Activated T-cell treated with anti-CD3 and anti-CD28 coated beads, Interleukin-2, amount 50 U/mL, for 72 hours (primary cell): Measurements from ENCODE around the gene GIGYF1. TPM values are rescaled to one million over a fixed set of nuclear protein-coding genes. Genes with fewer than 3 reads are reported as not detected.
A peak's percentile ranks its signal among the peaks of the same experiment; 100 is the strongest.

Experiments
- ATAC-seq, 2 donors: fragments of 150-1000 bp; cut with Tn5 transposase; replicated peaks in 1 of 2; 2 replicates each; pipeline ENCODE4 v1.10.0; 2021; ENCODE audit warnings: moderate library complexity in 2 of 2, mild to moderate bottlenecking in 1 of 2
- DNase-seq, 2 donors: peaks; one replicate each; pipeline ENCODE4 v3.0.0; 2021 to 2022; ENCODE audit warnings: mixed read lengths in 1 of 2
- H3K27ac Mint-ChIP-seq: one replicate; pipeline ENCODE4 v1.8.0; 2022; ENCODE audit warnings: mild to moderate bottlenecking, moderate library complexity, mixed read lengths
- H3K27me3 Mint-ChIP-seq: one replicate; pipeline ENCODE4 v1.8.0; 2022; ENCODE audit warnings: low read depth, mixed read lengths
- H3K36me3 Mint-ChIP-seq, 2 donors: one replicate each; pipeline ENCODE4 v1.8.0; 2022; ENCODE audit warnings: mixed read lengths in 2 of 2, mild to moderate bottlenecking in 1 of 2; ENCODE audit not compliant: insufficient read depth in 2 of 2
- H3K4me1 Mint-ChIP-seq: one replicate; pipeline ENCODE4 v1.8.0; 2022; ENCODE audit warnings: low read depth, mixed read lengths
- H3K4me3 Mint-ChIP-seq, 2 donors: one replicate each; pipeline ENCODE4 v1.8.0; 2022; ENCODE audit warnings: mild to moderate bottlenecking in 2 of 2, mixed read lengths in 2 of 2, moderate library complexity in 2 of 2
- H3K9me3 Mint-ChIP-seq, 2 donors: one replicate each; pipeline ENCODE4 v1.8.0; 2022; ENCODE audit warnings: mixed read lengths in 2 of 2
- total RNA-seq, 2 donors: library from RNA; stranded (reverse); gene quantifications; one replicate each; pipeline ENCODE4 v1.2.3, GENCODE V29; 2022

The GIGYF1 gene
- total RNA-seq, 2 donors from 2014 or later, result 51.5 to 53.2 TPM

GRCh38 chr7:100639995-100640516 is 54.0 kb downstream of the GIGYF1 start:
- ATAC-seq (no peak), DNase-seq (no peak)
- Mint-ChIP-seq H3K27me3 (no peaks in the 10 kb centered on the region), H3K36me3 (no peaks in the 10 kb centered on the region), H3K9me3 (no peaks in the 10 kb centered on the region), H3K27ac (no peak overlapping the region), H3K4me1 (no peaks in the 10 kb centered on the region), H3K4me3 (no peak overlapping the region)

- H3K36me3 Mint-ChIP-seq, result no peaks in the 10 kb centered on the region
- peak overlapping the region; percentile 89 for H3K27ac Mint-ChIP-seq
- H3K27me3 Mint-ChIP-seq, result no peaks in the 10 kb centered on the region
- peak; percentile 78 to 79 for DNase-seq
- ATAC-seq, result peak; percentile 85 to 88
- H3K4me1 Mint-ChIP-seq, result peaks cover 16% of the 10 kb centered on the region
- H3K4me3 Mint-ChIP-seq, result peak overlapping the region; percentile 79 to 89
- no peaks in the 10 kb centered on the region for H3K9me3 Mint-ChIP-seq
These were observed 60.9 kb downstream of the GIGYF1 start for GRCh38 chr7:100632951-100633717.

- peaks cover 21% of the 10 kb centered on the region for H3K4me1 Mint-ChIP-seq
- peak overlapping the region; percentile 5 for H3K27ac Mint-ChIP-seq
- no peaks in the 10 kb centered on the region for H3K9me3 Mint-ChIP-seq
- no peaks in the 10 kb centered on the region for H3K27me3 Mint-ChIP-seq
- no peak for DNase-seq
- no peak for ATAC-seq
- H3K36me3 Mint-ChIP-seq, result no peaks in the 10 kb centered on the region
- no peak overlapping the region for H3K4me3 Mint-ChIP-seq
These were observed 64.0 kb downstream of the GIGYF1 start for GRCh38 chr7:100630066-100630465.

Other genes starting within 250 kb of the GIGYF1 start
- 1 to 10 TPM; 5.4 to 5.6 TPM for gene SPACDR, start 230.0 kb downstream of the GIGYF1 start, total RNA-seq
- 100 to 1,000 TPM in 1 of 2 donors, 10 to 100 TPM in 1; 94.9 to 113 TPM for gene TSC22D4, start 215.0 kb downstream of the GIGYF1 start, total RNA-seq
- gene NYAP1, start 210.3 kb downstream of the GIGYF1 start, total RNA-seq, result under 1 TPM; 0.67 to 0.72 TPM
- gene AGFG2, start 155.0 kb downstream of the GIGYF1 start, total RNA-seq, result 10 to 100 TPM; 35.5 to 53.7 TPM
- 10 to 100 TPM; 21.4 to 23.4 TPM for gene SAP25, start 120.3 kb downstream of the GIGYF1 start, total RNA-seq
- gene LRCH4, start 108.1 kb downstream of the GIGYF1 start, total RNA-seq, result 100 to 1,000 TPM; 144 to 154 TPM
- gene FBXO24, start 107.9 kb downstream of the GIGYF1 start, total RNA-seq, result 1 to 10 TPM; 2.1 to 3.6 TPM
- gene PCOLCE, start 91.9 kb downstream of the GIGYF1 start, total RNA-seq, result 10 to 100 TPM; 12.9 to 13.7 TPM
- 10 to 100 TPM; 12.6 to 13.4 TPM for gene MOSPD3, start 81.7 kb downstream of the GIGYF1 start, total RNA-seq
- gene TFR2, start 52.7 kb downstream of the GIGYF1 start, total RNA-seq, result 1 to 10 TPM; 4.7 to 5.8 TPM
- gene ACTL6B, start 37.8 kb downstream of the GIGYF1 start, total RNA-seq, result not detected
- gene GNB2, start 20.5 kb downstream of the GIGYF1 start, total RNA-seq, result 100 to 1,000 TPM; 196 to 198 TPM
- gene POP7, start 11.9 kb upstream of the GIGYF1 start, total RNA-seq, result 10 to 100 TPM; 33.3 to 40.9 TPM
- under 1 TPM in 1 of 2 donors, not detected in 1; 0.19 TPM for gene EPO, start 26.2 kb upstream of the GIGYF1 start, total RNA-seq
- gene ZAN, start 39.3 kb upstream of the GIGYF1 start, total RNA-seq, result not detected
- 1 to 10 TPM; 2.4 to 3.4 TPM for gene EPHB4, start 133.3 kb upstream of the GIGYF1 start, total RNA-seq
- 10 to 100 TPM; 17.6 to 20.1 TPM for gene SLC12A9, start 158.5 kb upstream of the GIGYF1 start, total RNA-seq
- gene TRIP6, start 173.1 kb upstream of the GIGYF1 start, total RNA-seq, result 10 to 100 TPM; 28.3 to 31.5 TPM
- 100 to 1,000 TPM; 140 to 145 TPM for gene SRRT, start 180.9 kb upstream of the GIGYF1 start, total RNA-seq
- under 1 TPM; 0.34 to 0.83 TPM for gene UFSP1, start 195.5 kb upstream of the GIGYF1 start, total RNA-seq
- gene ACHE, start 201.6 kb upstream of the GIGYF1 start, total RNA-seq, result under 1 TPM; 0.16 to 0.41 TPM